ENCODE data around the gene FOXA2. TPM values are rescaled to one million over a fixed set of nuclear protein-coding genes. Genes with fewer than 3 reads are reported as not detected.

The FOXA2 gene
- total and polyA plus RNA-seq, 2 of the 13 experiments (the other 11 are each of a cell fraction or from before 2014, with no cell fraction given): 8.8 to 12.2 TPM

DNA sequence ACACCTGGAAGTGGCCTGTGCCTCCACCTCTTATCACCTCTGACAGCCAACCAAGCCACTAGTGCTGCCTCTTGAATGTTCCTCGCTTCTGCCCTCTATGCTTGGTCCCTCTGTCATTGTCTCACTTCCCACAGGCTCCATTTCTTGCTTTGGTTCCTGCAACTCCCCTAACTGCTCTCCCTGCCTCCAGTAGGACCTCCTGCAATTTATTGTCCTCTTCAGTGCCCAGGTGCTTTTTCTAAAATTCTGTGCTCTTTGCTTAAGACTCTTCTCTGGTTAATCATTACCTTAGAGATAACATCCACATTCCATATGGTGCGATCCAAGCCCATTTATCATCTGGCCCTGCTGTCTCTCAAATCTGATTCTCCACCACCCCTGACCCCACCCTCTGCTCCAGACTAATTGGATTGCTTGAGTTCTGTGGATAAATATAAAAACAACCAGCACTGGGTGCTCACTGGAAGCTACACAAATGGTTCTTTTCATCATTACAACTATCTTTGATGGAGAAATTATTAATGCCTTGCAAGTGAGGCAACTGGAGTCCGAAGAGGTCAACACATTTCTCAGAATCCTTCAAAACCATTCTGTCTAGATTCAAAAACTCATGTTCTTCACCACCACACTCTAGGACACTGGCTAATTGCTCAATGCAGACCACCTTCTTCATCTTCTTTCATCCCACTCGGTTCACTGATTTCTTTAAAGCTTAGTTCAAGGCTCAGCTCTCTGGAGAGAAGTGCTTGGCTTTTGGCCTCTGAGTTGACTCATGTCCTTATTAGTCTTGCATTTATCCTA is 47.2 kb downstream of the FOXA2 start (continued):
- TF ChIP-seq, protein P1, sequence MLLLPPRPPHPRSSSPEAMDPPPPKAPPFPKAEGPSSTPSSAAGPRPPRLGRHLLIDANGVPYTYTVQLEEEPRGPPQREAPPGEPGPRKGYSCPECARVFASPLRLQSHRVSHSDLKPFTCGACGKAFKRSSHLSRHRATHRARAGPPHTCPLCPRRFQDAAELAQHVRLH (CRISPR knock-in tag; IDR thresholded peaks at IDR 0.05; ENCODE audit: borderline replicate concordance, low read depth): no peak
- TF ChIP-seq ZMAT3 (CRISPR knock-in tag; conservative IDR thresholded peaks at IDR 0.05) (0 out of 2 replicates have a peak, but pooled peaks have one; percentile 42), TGIF2 (CRISPR knock-in tag; IDR thresholded peaks at IDR 0.05) (0 out of 2 replicates have a peak, but pooled peaks have one; percentile 13), ZBTB20 (CRISPR knock-in tag; IDR thresholded peaks at IDR 0.05; ENCODE audit: borderline replicate concordance, low read depth) (peak; percentile 94), SOX6 (IDR thresholded peaks at IDR 0.05) (no peak), SOX6 (CRISPR knock-in tag; IDR thresholded peaks at IDR 0.05) (peak; percentile 30; the same call in 1 of the 2 replicates), ZNF746 (CRISPR knock-in tag; IDR thresholded peaks at IDR 0.05) (0 out of 2 replicates have a peak, but pooled peaks have one; percentile 22), ZEB1 (IDR thresholded peaks at IDR 0.05; ENCODE audit: insufficient replicate concordance, low read depth) (peak; percentile 40), SAP130 (CRISPR knock-in tag; IDR thresholded peaks at IDR 0.05; ENCODE audit: low read depth) (peak; percentile 43; the same call in 1 of the 2 replicates), SP140L (CRISPR knock-in tag; IDR thresholded peaks at IDR 0.05; ENCODE audit: borderline replicate concordance) (0 out of 2 replicates have a peak, but pooled peaks have one; percentile 49), BRD4 (CRISPR knock-in tag; IDR thresholded peaks at IDR 0.05) (0 out of 2 replicates have a peak, but pooled peaks have one; percentile 30), ZBTB7B (CRISPR knock-in tag; IDR thresholded peaks at IDR 0.05) (peak; percentile 26; the same call in 1 of the 2 replicates), ZMYM4 (CRISPR knock-in tag; IDR thresholded peaks at IDR 0.05) (peak; percentile 68), HMG20A (CRISPR knock-in tag; IDR thresholded peaks at IDR 0.05; ENCODE audit: borderline replicate concordance) (0 out of 2 replicates have a peak, but pooled peaks have one; percentile 27), ZNF781 (CRISPR knock-in tag; IDR thresholded peaks at IDR 0.05; ENCODE audit: borderline replicate concordance, not compliant biosample characterization) (peak; percentile 25), ATF1 (CRISPR knock-in tag; IDR thresholded peaks at IDR 0.05) (no peak), ZNF180 (CRISPR knock-in tag; IDR thresholded peaks at IDR 0.05; ENCODE audit: borderline replicate concordance, low read depth) (peak; percentile 82; the same call in 1 of the 2 replicates), POGZ (CRISPR knock-in tag; IDR thresholded peaks at IDR 0.05) (0 out of 2 replicates have a peak, but pooled peaks have one; percentile 38)
- TF ChIP-seq, protein P2, sequence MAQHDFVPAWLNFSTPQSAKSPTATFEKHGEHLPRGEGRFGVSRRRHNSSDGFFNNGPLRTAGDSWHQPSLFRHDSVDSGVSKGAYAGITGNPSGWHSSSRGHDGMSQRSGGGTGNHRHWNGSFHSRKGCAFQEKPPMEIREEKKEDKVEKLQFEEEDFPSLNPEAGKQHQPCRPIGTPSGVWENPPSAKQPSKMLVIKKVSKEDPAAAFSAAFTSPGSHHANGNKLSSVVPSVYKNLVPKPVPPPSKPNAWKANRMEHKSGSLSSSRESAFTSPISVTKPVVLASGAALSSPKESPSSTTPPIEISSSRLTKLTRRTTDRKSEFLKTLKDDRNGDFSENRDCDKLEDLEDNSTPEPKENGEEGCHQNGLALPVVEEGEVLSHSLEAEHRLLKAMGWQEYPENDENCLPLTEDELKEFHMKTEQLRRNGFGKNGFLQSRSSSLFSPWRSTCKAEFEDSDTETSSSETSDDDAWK (CRISPR knock-in tag; IDR thresholded peaks at IDR 0.05): no peak
- TF ChIP-seq, protein P3, sequence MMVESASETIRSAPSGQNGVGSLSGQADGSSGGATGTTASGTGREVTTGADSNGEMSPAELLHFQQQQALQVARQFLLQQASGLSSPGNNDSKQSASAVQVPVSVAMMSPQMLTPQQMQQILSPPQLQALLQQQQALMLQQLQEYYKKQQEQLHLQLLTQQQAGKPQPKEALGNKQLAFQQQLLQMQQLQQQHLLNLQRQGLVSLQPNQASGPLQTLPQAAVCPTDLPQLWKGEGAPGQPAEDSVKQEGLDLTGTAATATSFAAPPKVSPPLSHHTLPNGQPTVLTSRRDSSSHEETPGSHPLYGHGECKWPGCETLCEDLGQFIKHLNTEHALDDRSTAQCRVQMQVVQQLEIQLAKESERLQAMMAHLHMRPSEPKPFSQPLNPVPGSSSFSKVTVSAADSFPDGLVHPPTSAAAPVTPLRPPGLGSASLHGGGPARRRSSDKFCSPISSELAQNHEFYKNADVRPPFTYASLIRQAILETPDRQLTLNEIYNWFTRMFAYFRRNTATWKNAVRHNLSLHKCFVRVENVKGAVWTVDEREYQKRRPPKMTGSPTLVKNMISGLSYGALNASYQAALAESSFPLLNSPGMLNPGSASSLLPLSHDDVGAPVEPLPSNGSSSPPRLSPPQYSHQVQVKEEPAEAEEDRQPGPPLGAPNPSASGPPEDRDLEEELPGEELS (CRISPR knock-in tag; IDR thresholded peaks at IDR 0.05): peak; percentile 69
- TF ChIP-seq, protein P4, sequence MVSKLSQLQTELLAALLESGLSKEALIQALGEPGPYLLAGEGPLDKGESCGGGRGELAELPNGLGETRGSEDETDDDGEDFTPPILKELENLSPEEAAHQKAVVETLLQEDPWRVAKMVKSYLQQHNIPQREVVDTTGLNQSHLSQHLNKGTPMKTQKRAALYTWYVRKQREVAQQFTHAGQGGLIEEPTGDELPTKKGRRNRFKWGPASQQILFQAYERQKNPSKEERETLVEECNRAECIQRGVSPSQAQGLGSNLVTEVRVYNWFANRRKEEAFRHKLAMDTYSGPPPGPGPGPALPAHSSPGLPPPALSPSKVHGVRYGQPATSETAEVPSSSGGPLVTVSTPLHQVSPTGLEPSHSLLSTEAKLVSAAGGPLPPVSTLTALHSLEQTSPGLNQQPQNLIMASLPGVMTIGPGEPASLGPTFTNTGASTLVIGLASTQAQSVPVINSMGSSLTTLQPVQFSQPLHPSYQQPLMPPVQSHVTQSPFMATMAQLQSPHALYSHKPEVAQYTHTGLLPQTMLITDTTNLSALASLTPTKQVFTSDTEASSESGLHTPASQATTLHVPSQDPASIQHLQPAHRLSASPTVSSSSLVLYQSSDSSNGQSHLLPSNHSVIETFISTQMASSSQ (IDR thresholded peaks at IDR 0.05; ENCODE audit: low read depth): peak; percentile 95
- TF ChIP-seq, protein P4 (CRISPR knock-in tag; IDR thresholded peaks at IDR 0.05; ENCODE audit: borderline replicate concordance): peak; percentile 97
